Mucosa of stomach (tissue), 1 donor: ENCODE data around the gene SYNPO2.
"Not testable (repeated sequence)": the region's sequence is repeated elsewhere in the genome, so short reads cannot be mapped to it uniquely, and the experiment has no call there.

Experiments
- H3K27me3 ChIP-seq: one replicate; pipeline ENCODE4 v1.7.0; 2013; ENCODE audit warnings: mild to moderate bottlenecking, low read length; ENCODE audit not compliant: control insufficient read depth, insufficient read depth
- H3K36me3 ChIP-seq: one replicate; pipeline ENCODE4 v1.7.0; 2013; ENCODE audit warnings: low read length; ENCODE audit not compliant: control insufficient read depth, insufficient read depth
- H3K4me1 ChIP-seq: one replicate; pipeline ENCODE4 v1.7.0; 2013; ENCODE audit warnings: mild to moderate bottlenecking, low read length; ENCODE audit not compliant: control insufficient read depth, insufficient read depth
- H3K4me3 ChIP-seq: one replicate; pipeline ENCODE4 v1.7.0; 2013; ENCODE audit warnings: low read length
- H3K9ac ChIP-seq: one replicate; pipeline ENCODE4 v1.7.0; 2013; ENCODE audit warnings: mild to moderate bottlenecking, low read length, moderate library complexity
- H3K9me3 ChIP-seq: one replicate; pipeline ENCODE4 v1.7.0; 2013; ENCODE audit warnings: mild to moderate bottlenecking, low read length, moderate library complexity; ENCODE audit not compliant: control insufficient read depth
- donor health status: Pancreatic carcinoma.

The SYNPO2 gene

DNA sequence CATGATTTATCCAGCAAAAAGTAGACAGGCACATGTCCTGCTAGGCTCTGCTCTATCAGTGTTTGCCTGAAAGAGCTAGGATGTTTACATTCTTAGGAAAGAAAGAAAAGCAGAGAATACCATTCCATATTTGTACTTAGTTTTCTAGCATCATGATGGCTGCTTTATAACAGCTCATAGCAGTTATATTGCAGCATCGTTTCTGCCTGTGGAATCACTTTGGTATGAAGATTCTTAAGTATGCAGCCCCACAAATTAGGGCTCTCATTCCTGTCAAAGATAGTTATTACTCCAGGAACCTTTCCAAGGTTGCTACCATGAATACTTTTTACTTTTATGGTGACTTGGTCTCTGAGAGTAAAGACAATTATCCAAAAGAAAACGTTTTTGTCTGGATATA is 128.0 kb downstream of the SYNPO2 start:
- no peak overlapping the region for H3K4me3 ChIP-seq
- no peaks in the 10 kb centered on the region for H3K4me1 ChIP-seq
- no peaks in the 10 kb centered on the region for H3K36me3 ChIP-seq
- H3K9ac ChIP-seq, result no peak overlapping the region
- no peaks in the 10 kb centered on the region for H3K9me3 ChIP-seq
- no peaks in the 10 kb centered on the region for H3K27me3 ChIP-seq

DNA sequence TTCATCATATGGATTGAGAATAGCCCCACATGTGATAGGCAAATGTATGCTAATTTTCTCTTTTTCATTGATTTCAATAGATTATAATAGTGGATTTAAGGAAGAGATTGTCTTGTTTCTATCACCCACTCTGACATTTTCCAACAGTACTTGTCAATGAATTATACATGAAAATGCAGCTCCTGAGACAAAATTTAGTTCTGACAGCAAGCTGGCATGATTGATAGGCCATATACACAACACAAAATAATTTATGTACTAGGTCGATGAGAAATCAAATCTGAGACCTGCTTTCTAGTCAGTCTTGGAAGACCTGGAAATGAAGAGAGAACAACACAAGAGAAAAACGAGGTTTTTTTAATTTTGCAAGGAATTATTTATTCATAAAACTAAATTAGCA is 129.0 kb downstream of the SYNPO2 start:
- Histone ChIP-seq H3K27me3 (no peaks in the 10 kb centered on the region), H3K4me1 (no peaks in the 10 kb centered on the region), H3K9ac (no peak overlapping the region), H3K9me3 (no peaks in the 10 kb centered on the region), H3K4me3 (no peak overlapping the region), H3K36me3 (no peaks in the 10 kb centered on the region)

DNA sequence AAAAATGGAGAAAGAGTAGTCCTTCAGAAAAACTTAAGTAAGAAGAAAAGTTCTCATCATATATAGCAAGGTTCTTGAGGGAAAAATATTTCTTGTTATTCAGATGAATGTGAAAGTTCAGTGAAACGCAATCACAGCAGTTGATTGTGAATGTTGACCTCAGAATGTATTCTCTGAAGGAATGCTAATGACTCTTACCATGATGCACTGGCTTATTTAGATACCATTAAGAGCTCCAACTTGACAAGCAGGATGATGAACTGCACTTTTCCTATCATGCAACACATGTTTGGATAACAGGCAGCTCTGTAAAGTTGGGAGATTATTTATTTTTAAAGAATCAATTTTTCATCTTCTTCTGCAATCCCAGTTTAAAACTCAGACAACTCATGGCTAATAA is 131.5 kb downstream of the SYNPO2 start:
- no peak overlapping the region for H3K9ac ChIP-seq
- no peaks in the 10 kb centered on the region for H3K9me3 ChIP-seq
- no peaks in the 10 kb centered on the region for H3K27me3 ChIP-seq
- H3K36me3 ChIP-seq, result no peaks in the 10 kb centered on the region
- no peaks in the 10 kb centered on the region for H3K4me1 ChIP-seq
- no peak overlapping the region for H3K4me3 ChIP-seq

DNA sequence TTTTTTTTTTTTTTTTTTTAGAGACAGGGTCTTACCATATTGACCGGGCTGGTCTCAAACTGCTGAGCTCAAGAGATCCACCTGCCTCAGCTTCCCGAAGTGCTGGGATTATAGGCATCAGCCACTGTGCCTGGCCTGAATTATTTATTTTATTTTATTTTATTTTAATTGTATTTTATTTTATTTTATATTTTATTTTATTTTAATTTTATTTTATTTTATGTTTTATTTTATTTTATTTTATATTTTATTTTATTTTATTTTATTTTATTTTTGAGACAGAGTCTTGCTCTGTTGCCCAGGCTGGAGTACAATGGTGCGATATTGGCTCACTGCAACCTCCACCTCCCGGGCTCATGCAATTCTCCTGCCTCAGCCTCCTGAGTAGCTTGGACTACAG is 133.9 kb downstream of the SYNPO2 start:
- H3K4me3 ChIP-seq, H3K9me3 ChIP-seq, H3K9ac ChIP-seq, H3K4me1 ChIP-seq, H3K27me3 ChIP-seq, H3K36me3 ChIP-seq: not testable (repeated sequence)

DNA sequence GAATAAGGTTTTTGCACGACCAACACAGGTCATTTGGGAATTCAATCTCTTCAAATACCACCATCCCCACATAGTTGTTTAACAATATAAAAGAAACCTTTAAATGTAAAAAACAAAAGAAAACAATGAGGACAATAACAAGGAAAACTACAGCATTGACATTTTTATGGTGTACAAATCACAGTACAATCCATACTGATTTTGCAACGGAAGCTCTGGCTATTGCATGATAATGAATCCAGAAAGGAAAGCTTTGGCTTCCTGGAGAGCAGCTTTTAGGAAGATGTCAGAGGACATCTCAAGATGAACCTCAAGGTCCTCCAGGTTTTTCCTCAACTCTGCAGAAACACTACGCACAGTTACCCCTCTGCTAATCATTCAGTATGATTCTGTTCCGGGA is 135.4 kb downstream of the SYNPO2 start:
- Histone ChIP-seq H3K9ac (no peak overlapping the region), H3K9me3 (no peaks in the 10 kb centered on the region), H3K36me3 (no peaks in the 10 kb centered on the region), H3K27me3 (no peaks in the 10 kb centered on the region), H3K4me3 (no peak overlapping the region), H3K4me1 (peaks cover 5% of the 10 kb centered on the region)

DNA sequence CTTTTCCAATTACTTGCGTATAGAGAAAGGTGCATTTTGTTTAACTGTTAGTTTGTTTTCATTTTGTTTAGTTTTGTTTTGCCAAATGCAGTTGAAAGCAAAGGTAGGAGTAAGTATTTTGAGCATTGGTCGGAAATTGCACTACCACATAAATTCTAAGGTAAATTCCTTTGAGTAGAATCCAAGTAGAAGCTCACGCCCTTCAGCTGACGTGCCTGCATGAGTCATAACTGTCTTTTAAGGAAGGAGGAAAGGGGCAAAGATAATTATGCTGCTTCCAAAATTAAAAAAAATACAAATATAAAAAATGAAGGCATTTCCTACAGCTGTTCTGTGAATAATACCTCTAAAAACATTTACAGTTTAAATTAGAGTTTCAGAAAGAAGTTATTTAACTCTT is 136.8 kb downstream of the SYNPO2 start:
- no peaks in the 10 kb centered on the region for H3K9me3 ChIP-seq
- no peaks in the 10 kb centered on the region for H3K27me3 ChIP-seq
- no peaks in the 10 kb centered on the region for H3K36me3 ChIP-seq
- no peak overlapping the region for H3K4me3 ChIP-seq
- H3K4me1 ChIP-seq, result peaks cover 5% of the 10 kb centered on the region
- no peak overlapping the region for H3K9ac ChIP-seq

DNA sequence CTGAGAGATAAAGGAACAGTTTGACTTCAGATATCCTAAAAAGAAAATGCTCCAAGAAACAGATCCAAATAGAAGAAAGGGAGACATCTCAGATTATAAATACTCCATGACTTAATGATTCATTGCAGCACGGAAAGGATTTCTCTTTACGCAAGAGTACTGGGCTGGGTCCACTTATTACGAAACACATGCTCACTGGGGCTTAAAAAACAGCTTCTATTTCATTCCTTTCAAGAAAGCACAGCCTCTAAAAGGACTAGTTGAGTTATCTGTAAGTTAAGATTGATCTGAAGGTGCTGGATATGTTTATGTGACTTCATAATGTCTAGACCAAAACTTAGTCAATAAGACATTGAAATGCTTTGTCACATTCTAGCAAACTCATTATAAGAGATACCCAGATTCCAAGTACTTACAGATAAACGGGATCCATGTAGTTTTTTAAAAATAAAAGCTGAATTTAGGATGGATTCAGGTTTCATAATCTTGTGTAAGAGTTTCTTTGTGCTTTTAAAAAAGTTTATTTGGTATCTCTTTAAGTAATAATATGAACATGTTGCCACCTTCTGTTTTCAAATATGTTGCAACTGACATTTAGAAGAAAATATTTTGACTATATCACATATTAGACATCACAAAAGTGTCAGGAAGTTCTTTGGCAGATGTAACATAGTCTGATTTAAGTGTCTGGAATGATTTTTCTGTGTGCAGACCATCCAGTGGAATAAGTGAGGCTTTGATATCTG is 137.4 kb downstream of the SYNPO2 start:
- no peak overlapping the region for H3K4me3 ChIP-seq

DNA sequence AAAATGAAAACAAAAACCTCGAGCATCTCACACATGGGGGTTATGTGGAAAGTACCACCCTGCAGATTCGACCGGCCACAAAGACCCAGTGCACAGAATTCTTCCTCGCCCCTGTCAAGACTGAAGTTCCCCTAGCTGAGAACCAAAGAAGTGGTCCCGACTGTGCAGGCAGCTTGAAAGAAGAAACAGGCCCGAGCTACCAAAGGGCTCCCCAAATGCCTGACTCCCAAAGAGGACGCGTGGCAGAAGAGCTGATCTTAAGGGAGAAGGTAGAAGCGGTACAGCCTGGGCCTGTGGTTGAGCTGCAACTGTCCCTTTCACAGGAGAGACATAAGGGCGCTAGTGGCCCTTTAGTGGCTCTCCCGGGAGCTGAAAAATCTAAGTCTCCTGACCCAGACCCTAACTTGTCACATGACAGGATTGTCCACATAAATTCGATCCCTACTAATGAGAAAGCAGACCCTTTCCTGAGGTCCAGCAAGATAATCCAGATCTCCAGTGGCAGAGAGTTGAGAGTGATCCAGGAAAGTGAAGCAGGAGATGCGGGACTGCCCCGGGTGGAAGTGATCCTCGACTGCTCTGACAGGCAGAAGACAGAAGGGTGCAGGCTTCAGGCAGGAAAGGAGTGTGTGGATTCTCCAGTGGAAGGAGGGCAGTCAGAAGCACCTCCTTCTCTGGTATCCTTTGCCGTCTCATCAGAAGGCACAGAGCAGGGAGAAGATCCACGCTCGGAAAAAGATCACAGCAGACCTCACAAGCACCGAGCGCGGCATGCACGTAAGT is 138.2 kb downstream of the SYNPO2 start:
- Histone ChIP-seq H3K27me3 (no peaks in the 10 kb centered on the region), H3K36me3 (no peaks in the 10 kb centered on the region), H3K4me3 (no peak overlapping the region), H3K9me3 (no peaks in the 10 kb centered on the region), H3K4me1 (peaks cover 5% of the 10 kb centered on the region), H3K9ac (peak overlapping the region; percentile 46)

More for the DNA sequence above, 137.4 kb downstream of the SYNPO2 start:
- Histone ChIP-seq H3K4me1 (peaks cover 5% of the 10 kb centered on the region), H3K36me3 (no peaks in the 10 kb centered on the region), H3K9me3 (no peaks in the 10 kb centered on the region), H3K9ac (peak overlapping the region; percentile 46), H3K27me3 (no peaks in the 10 kb centered on the region)

DNA sequence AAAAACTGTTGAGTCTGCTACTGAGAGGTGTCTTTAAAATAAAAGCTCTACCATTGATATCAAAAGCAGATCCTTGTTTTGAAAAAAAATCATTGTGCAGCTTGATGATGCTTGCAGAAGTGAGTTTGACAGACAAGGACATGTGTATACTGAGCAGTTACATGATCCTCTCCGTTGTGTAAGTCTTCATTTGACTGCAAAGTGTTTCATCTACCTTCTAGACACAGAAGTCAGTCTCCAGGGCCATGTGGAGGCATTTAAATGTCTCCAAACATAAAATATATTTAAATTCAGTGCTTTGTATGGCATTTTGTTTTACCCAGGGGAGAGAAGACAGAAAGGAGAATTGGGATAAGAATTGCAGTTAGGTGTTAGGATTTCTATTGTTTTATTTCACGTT is 139.2 kb downstream of the SYNPO2 start:
- peak overlapping the region; percentile 46 for H3K9ac ChIP-seq
- H3K27me3 ChIP-seq, result no peaks in the 10 kb centered on the region
- H3K9me3 ChIP-seq, result no peaks in the 10 kb centered on the region
- no peaks in the 10 kb centered on the region for H3K36me3 ChIP-seq
- no peak overlapping the region for H3K4me3 ChIP-seq
- H3K4me1 ChIP-seq, result peaks cover 5% of the 10 kb centered on the region

DNA sequence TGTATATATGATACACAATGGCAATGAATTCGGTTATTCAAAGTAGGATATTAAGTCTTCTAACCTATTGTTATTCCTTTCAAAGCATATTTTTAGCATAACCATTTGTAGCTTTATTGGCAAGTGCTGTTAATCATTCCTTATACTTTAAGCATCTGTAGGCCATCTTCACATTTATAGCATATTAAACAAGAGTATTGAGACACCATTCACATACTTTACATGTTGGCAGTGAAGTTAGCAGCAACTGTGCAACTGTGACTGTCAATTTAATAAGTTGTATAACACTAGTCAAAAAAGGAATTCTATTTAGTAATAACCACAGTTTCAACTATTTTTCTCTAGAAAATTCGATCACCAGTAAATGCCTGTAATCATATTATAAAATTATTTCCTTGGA is 139.6 kb downstream of the SYNPO2 start:
- H3K27me3 ChIP-seq, result no peaks in the 10 kb centered on the region
- H3K4me3 ChIP-seq, result no peak overlapping the region
- H3K4me1 ChIP-seq, result peaks cover 5% of the 10 kb centered on the region
- H3K9ac ChIP-seq, result peak overlapping the region; percentile 46
- no peaks in the 10 kb centered on the region for H3K36me3 ChIP-seq
- no peaks in the 10 kb centered on the region for H3K9me3 ChIP-seq

DNA sequence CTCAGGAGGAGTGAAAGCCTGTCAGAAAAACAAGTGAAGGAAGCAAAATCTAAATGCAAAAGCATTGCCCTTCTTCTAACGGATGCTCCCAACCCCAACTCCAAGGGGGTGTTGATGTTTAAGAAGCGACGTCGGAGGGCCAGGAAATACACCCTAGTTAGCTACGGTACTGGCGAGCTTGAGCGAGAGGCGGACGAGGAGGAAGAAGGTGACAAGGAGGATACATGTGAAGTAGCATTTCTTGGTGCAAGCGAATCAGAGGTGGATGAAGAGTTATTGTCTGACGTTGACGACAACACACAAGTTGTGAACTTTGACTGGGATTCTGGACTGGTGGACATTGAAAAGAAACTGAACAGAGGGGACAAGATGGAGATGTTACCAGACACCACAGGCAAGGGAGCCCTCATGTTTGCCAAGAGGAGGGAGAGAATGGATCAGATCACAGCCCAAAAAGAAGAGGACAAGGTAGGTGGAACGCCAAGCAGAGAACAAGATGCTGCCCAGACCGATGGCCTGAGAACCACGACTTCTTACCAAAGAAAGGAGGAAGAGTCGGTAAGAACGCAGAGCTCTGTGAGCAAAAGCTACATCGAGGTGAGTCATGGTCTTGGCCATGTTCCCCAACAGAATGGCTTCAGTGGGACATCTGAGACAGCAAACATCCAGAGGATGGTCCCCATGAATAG is 141.3 kb downstream of the SYNPO2 start:
- no peak overlapping the region for H3K4me3 ChIP-seq
- no peaks in the 10 kb centered on the region for H3K36me3 ChIP-seq
- no peaks in the 10 kb centered on the region for H3K9me3 ChIP-seq
- H3K27me3 ChIP-seq, result no peaks in the 10 kb centered on the region
- peaks cover 5% of the 10 kb centered on the region for H3K4me1 ChIP-seq
- H3K9ac ChIP-seq, result no peak overlapping the region

DNA sequence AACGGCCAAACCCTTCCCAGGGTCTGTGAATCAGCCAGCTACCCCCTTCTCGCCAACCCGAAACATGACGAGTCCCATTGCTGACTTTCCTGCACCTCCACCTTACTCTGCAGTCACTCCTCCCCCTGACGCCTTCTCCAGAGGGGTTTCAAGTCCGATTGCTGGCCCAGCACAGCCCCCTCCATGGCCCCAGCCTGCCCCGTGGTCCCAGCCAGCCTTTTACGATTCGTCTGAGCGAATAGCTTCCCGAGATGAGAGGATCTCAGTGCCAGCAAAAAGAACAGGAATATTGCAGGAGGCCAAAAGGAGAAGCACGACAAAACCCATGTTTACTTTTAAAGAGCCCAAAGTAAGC is 141.9 kb downstream of the SYNPO2 start:
- H3K27me3 ChIP-seq, result no peaks in the 10 kb centered on the region
- no peaks in the 10 kb centered on the region for H3K9me3 ChIP-seq
- peaks cover 5% of the 10 kb centered on the region for H3K4me1 ChIP-seq
- H3K36me3 ChIP-seq, result no peaks in the 10 kb centered on the region
- no peak overlapping the region for H3K4me3 ChIP-seq
- H3K9ac ChIP-seq, result peak overlapping the region; percentile 35
